Measurements from ENCODE around the gene YAP1.
"Not testable (repeated sequence)": the region's sequence is repeated elsewhere in the genome, so short reads cannot be mapped to it uniquely, and the experiment has no call there.

Gene YAP1

GRCh38 chr11:102166175-102167064 is 56.2 kb downstream of the YAP1 start:
- DNase-seq = no peak

GRCh38 chr11:102168481-102168880 is 58.2 kb downstream of the YAP1 start:
- DNase-seq = no peak

- no peak for DNase-seq
These were observed 60.9 kb downstream of the YAP1 start for GRCh38 chr11:102171101-102171500.

- no peak for DNase-seq
These were observed 62.0 kb downstream of the YAP1 start for GRCh38 chr11:102172127-102172848.

GRCh38 chr11:102177126-102177525 is 66.9 kb downstream of the YAP1 start:
- DNase-seq = no peak

GRCh38 chr11:102177974-102178631 is 67.9 kb downstream of the YAP1 start:
- no peak for DNase-seq

- DNase-seq = no peak
These were observed 69.1 kb downstream of the YAP1 start for GRCh38 chr11:102179371-102179770.

- no peak for DNase-seq
These were observed 74.2 kb downstream of the YAP1 start for GRCh38 chr11:102184269-102184987.

- DNase-seq = no peak
These were observed 76.4 kb downstream of the YAP1 start for GRCh38 chr11:102186551-102187191.

- no peak for DNase-seq
These were observed 77.3 kb downstream of the YAP1 start for GRCh38 chr11:102187416-102188151.

GRCh38 chr11:102188488-102188887 is 78.2 kb downstream of the YAP1 start:
- DNase-seq = no peak

GRCh38 chr11:102191832-102192231 is 81.6 kb downstream of the YAP1 start:
- DNase-seq = no peak

GRCh38 chr11:102192349-102193066 is 82.3 kb downstream of the YAP1 start:
- no peak for DNase-seq

- DNase-seq = no peak
These were observed 84.0 kb downstream of the YAP1 start for GRCh38 chr11:102194257-102194656.

GRCh38 chr11:102194990-102195389 is 84.7 kb downstream of the YAP1 start:
- no peak for DNase-seq

- DNase-seq = no peak
These were observed 86.1 kb downstream of the YAP1 start for GRCh38 chr11:102196351-102196750.

GRCh38 chr11:102196816-102197215 is 86.6 kb downstream of the YAP1 start:
- no peak for DNase-seq

- DNase-seq = no peak
These were observed 87.5 kb downstream of the YAP1 start for GRCh38 chr11:102197670-102198139.

GRCh38 chr11:102199673-102200072 is 89.4 kb downstream of the YAP1 start:
- no peak for DNase-seq

GRCh38 chr11:102200325-102200724 is 90.1 kb downstream of the YAP1 start:
- DNase-seq = not testable (repeated sequence)

- DNase-seq = no peak
These were observed 91.5 kb downstream of the YAP1 start for GRCh38 chr11:102201776-102202175.
